Osteocyte (in vitro differentiated cells): ENCODE measurements around the gene ARID3B. TPM values are rescaled to one million over a fixed set of nuclear protein-coding genes. Genes with fewer than 3 reads are reported as not detected.
A peak's percentile ranks its signal among the peaks of the same experiment; 100 is the strongest.

Experiments
- DNase-seq: peaks from one replicate; pipeline ENCODE4 v3.0.0; 2021; ENCODE audit warnings: mixed read lengths; ENCODE audit not compliant: unreplicated experiment; ENCODE audit errors: extremely low spot score
- H3K27ac Mint-ChIP-seq: one replicate; pipeline ENCODE4 v1.8.0; 2021; ENCODE audit warnings: mild to moderate bottlenecking, mixed read lengths; ENCODE audit not compliant: unreplicated experiment
- H3K27me3 Mint-ChIP-seq: one replicate; pipeline ENCODE4 v1.8.0; 2021; ENCODE audit warnings: mixed read lengths; ENCODE audit not compliant: unreplicated experiment
- H3K36me3 Mint-ChIP-seq: one replicate; pipeline ENCODE4 v1.8.0; 2021; ENCODE audit warnings: mixed read lengths; ENCODE audit not compliant: unreplicated experiment
- H3K4me1 Mint-ChIP-seq: one replicate; pipeline ENCODE4 v1.8.0; 2021; ENCODE audit warnings: mixed read lengths; ENCODE audit not compliant: unreplicated experiment
- H3K4me3 Mint-ChIP-seq: one replicate; pipeline ENCODE4 v1.8.0; 2021; ENCODE audit warnings: mild to moderate bottlenecking, moderate library complexity, mixed read lengths; ENCODE audit not compliant: unreplicated experiment
- H3K9me3 Mint-ChIP-seq: one replicate; pipeline ENCODE4 v1.8.0; 2021; ENCODE audit warnings: mixed read lengths; ENCODE audit not compliant: unreplicated experiment
- CTCF ChIP-seq: fragments of 200-600 bp; sonication (generic); IDR thresholded peaks from 2 replicates; pipeline ENCODE4 v1.5.0; 2021; ENCODE audit warnings: antibody characterized with exemption, mild to moderate bottlenecking, moderate library complexity
- long read RNA-seq: library from polyadenylated mRNA; unstranded; transcript quantifications from one replicate; pipeline ENCODE4 v2.0.0, GENCODE V29; 2021
- total RNA-seq: library from RNA; stranded (reverse); gene quantifications from 2 replicates; pipeline ENCODE4 v1.2.1, GENCODE V29; 2021

The ARID3B gene, protein sequence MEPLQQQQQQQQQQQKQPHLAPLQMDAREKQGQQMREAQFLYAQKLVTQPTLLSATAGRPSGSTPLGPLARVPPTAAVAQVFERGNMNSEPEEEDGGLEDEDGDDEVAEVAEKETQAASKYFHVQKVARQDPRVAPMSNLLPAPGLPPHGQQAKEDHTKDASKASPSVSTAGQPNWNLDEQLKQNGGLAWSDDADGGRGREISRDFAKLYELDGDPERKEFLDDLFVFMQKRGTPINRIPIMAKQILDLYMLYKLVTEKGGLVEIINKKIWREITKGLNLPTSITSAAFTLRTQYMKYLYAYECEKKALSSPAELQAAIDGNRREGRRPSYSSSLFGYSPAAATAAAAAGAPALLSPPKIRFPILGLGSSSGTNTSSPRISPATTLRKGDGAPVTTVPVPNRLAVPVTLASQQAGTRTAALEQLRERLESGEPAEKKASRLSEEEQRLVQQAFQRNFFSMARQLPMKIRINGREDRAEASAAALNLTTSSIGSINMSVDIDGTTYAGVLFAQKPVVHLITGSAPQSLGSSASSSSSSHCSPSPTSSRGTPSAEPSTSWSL
- total RNA-seq = 2.8 and 3.2 TPM in 2 replicates
- long read RNA-seq, partial matches to known transcripts = 0 of 3 reads
- long read RNA-seq, other reads (novel, unspliced or antisense) = 3 of 3 reads

DNA sequence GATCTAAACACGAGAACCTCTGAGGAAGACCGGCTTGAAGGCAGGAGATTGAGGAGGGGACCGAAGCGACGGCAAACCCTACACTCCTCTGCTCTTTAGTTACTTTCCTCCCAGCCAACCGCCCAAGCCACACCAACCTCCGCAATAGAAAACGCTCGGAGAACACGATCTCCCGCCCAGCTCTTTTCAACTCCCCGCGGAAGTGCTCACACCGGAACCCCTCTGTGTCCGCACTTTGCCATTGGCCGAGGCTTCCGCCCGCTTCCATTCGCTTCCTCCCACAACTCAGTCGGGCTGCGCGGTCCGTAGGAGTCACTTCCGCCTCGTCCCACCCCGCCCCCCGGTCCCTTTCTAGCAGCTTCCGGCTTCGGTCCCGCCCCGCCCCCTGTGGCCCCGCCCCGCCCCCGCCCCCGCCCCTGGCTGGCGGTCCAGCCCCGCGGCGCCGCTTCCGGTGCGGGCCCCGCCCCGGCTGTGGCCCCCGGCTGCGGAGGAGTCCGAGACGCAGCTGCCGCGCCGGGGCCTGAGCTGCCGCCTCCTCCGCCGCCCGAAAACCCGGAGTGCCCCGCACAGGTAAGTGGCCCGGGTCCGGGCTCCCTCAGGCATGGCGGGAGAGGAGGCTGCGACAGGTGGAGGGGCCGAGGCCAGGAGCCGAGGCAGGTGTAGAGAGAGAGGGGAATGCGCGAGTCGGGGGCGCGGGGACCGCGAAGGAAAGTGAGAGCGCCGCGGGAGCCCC is at the start of gene ARID3B:
Gene ARID3B, plus strand, starts transcription at position 460 of the 733 bp plus-strand sequence. CDS start 2,717 bp downstream, outside the sequence.
- Mint-ChIP-seq H3K4me3 (peak within 1 kb of the TSS; percentile 99), H3K4me1 (peaks cover 34% of the 10 kb centered on the region), H3K9me3 (no peaks in the 10 kb centered on the region), H3K27me3 (peaks cover 13% of the 10 kb centered on the region), H3K27ac (peak within 1 kb of the TSS; percentile 90), H3K36me3 (no peaks in the 10 kb centered on the region)
- no peak for TF ChIP-seq CTCF
- DNase-seq = peak; percentile 97

GRCh38 chr15:74496648-74497047 is 44.4 kb upstream of the ARID3B start:
- no peaks in the 10 kb centered on the region for H3K9me3 Mint-ChIP-seq
- H3K36me3 Mint-ChIP-seq = no peaks in the 10 kb centered on the region
- H3K4me1 Mint-ChIP-seq = no peaks in the 10 kb centered on the region
- H3K4me3 Mint-ChIP-seq = no peak overlapping the region
- no peak for TF ChIP-seq CTCF
- DNase-seq = no peak
- no peak overlapping the region for H3K27ac Mint-ChIP-seq
- H3K27me3 Mint-ChIP-seq = no peaks in the 10 kb centered on the region

GRCh38 chr15:74497584-74497983 is 43.4 kb upstream of the ARID3B start:
- Mint-ChIP-seq H3K9me3 (no peaks in the 10 kb centered on the region), H3K27me3 (no peaks in the 10 kb centered on the region), H3K4me3 (no peak overlapping the region), H3K4me1 (no peaks in the 10 kb centered on the region), H3K27ac (no peak overlapping the region), H3K36me3 (no peaks in the 10 kb centered on the region)
- no peak for DNase-seq
- TF ChIP-seq CTCF = no peak

DNA sequence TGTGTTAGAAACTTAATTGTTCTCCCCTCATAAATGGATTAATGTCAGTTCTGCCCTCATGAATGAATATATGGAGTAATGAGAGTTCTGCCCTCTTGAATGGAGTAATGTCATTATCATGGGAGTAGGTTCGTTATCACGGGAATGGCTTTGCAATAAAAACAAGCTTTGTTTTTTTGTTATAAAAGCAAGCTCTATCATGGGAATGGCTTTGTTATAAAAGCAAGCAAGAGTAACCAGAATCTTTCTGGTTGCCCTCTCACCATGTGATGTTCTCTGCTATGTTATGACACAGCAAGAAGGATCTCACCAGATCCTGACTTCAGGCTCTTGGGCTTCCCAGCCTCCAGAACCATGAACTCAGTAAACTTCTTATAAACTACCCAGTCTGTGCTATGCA is 41.7 kb upstream of the ARID3B start:
- Mint-ChIP-seq H3K27ac (no peak overlapping the region), H3K4me1 (no peaks in the 10 kb centered on the region), H3K9me3 (no peaks in the 10 kb centered on the region), H3K36me3 (no peaks in the 10 kb centered on the region), H3K4me3 (no peak overlapping the region), H3K27me3 (no peaks in the 10 kb centered on the region)
- no peak for DNase-seq
- no peak for TF ChIP-seq CTCF

DNA sequence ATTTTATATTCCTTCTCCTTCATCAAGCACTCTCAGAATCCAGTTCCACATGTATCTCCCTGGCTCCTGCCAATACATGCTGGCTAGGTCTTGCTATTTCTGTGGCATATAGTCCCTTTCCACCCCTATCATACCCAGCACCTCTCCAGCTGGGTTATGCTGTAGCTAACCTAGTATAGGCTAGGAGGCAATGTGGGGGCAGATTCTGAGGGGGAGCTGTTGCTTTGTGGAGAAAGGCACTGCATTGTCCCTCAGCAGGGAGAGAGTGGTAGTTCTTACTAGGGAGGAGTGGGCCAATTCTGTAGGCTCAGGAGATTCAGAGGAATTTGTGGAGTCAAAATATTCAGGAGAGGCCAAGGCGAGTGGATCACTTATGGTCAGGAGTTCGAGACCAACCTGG is 40.6 kb upstream of the ARID3B start:
- H3K27ac Mint-ChIP-seq = no peak overlapping the region

More for the DNA sequence above, 40.6 kb upstream of the ARID3B start:
- no peaks in the 10 kb centered on the region for H3K36me3 Mint-ChIP-seq
- H3K9me3 Mint-ChIP-seq = no peaks in the 10 kb centered on the region
- no peak for TF ChIP-seq CTCF
- H3K4me1 Mint-ChIP-seq = no peaks in the 10 kb centered on the region
- H3K4me3 Mint-ChIP-seq = no peak overlapping the region
- no peak for DNase-seq
- no peaks in the 10 kb centered on the region for H3K27me3 Mint-ChIP-seq
